ENCODE results near the gene FRMD4A.

FRMD4A gene

GRCh38 chr10:14371581-14371980 is 40.9 kb upstream of the FRMD4A start:
- no peak overlapping the region for H3K4me3 ChIP-seq (replicated peaks; ENCODE audit: low read depth, low read length)
- DNase-seq (ENCODE audit: extremely low read depth, low read depth): no peak
- no peak for TF ChIP-seq CTCF (IDR thresholded peaks at IDR 0.05; ENCODE audit: low read depth, low read length, missing control alignments)

DNA sequence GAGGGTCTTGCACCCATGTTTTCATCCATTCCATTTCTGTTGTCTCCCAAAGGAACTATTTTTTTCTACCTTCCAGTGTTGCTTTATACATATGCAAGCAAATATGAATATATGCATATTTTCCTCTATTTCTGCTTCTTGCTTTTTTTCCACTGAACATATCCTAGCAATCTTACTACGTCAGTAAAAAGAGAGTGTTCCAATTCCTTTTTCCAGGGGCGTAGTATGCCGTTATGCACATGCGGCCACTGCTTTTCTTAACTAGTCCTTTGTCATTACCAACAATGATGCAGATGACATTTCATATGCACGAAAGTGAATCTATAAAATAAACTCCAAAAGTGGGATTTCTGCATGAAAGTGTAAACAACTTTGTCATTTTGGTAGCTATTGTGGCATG is 40.2 kb upstream of the FRMD4A start:
- no peak for DNase-seq (ENCODE audit: extremely low read depth, low read depth)
- TF ChIP-seq CTCF (IDR thresholded peaks at IDR 0.05; ENCODE audit: low read depth, low read length, missing control alignments): no peak
- no peak overlapping the region for H3K4me3 ChIP-seq (replicated peaks; ENCODE audit: low read depth, low read length)

- no peak for DNase-seq (ENCODE audit: extremely low read depth, low read depth)
- no peak overlapping the region for H3K4me3 ChIP-seq (replicated peaks; ENCODE audit: low read depth, low read length)
- TF ChIP-seq CTCF (IDR thresholded peaks at IDR 0.05; ENCODE audit: low read depth, low read length, missing control alignments): no peak
These were observed 39.2 kb upstream of the FRMD4A start for GRCh38 chr10:14369906-14370305.

GRCh38 chr10:14366760-14367159 is 36.0 kb upstream of the FRMD4A start:
- H3K4me3 ChIP-seq (replicated peaks; ENCODE audit: low read depth, low read length): no peak overlapping the region
- no peak for TF ChIP-seq CTCF (IDR thresholded peaks at IDR 0.05; ENCODE audit: low read depth, low read length, missing control alignments)
- DNase-seq (ENCODE audit: extremely low read depth, low read depth): no peak

- TF ChIP-seq CTCF (IDR thresholded peaks at IDR 0.05; ENCODE audit: low read depth, low read length, missing control alignments): no peak
- DNase-seq (ENCODE audit: extremely low read depth, low read depth): no peak
These were observed 34.5 kb upstream of the FRMD4A start for GRCh38 chr10:14365266-14365665.

DNA sequence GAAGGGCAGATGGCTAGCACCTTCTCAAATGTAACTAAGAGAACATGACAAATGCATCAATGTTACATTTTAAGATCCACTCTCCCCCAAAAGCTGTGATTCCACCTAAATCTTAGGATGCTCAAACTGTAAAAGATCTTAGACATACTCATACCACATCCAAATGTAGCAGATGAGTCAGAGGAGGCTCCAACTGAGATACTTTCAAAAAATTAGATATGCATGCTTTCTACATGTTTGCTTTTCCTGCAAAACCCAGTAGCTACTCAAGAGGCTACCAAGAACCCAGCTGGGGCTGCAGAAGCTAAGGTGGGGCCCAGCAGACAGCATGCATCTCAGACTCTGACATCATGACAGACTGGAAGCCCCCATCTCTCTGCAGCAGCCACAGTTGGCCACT is 31.4 kb upstream of the FRMD4A start:
- TF ChIP-seq CTCF (IDR thresholded peaks at IDR 0.05; ENCODE audit: low read depth, low read length, missing control alignments): no peak
- no peak for DNase-seq (ENCODE audit: extremely low read depth, low read depth)
- H3K4me3 ChIP-seq (replicated peaks; ENCODE audit: low read depth, low read length): no peak overlapping the region

More at GRCh38 chr10:14365266-14365665, 34.5 kb upstream of the FRMD4A start:
- H3K4me3 ChIP-seq (replicated peaks; ENCODE audit: low read depth, low read length): no peak overlapping the region

DNA sequence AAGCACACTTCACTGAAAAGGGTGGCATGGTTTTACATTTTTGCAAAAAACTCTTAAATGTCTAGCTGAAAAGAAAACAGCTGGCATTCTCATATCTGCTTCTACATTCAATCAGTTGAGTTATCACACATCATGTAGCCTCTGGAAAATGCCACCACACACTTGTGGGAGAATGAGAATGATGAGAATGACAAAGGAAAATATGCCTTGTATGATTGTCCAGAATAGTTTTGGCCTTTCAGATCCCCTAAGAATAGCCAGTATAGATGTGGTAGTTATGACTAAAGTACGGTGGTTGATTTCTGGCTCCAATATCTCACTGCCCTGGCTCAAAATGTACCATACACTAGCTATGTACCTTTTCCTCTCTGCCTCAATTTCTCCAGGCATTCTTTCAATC is 30.2 kb upstream of the FRMD4A start:
- H3K4me3 ChIP-seq (replicated peaks; ENCODE audit: low read depth, low read length): no peak overlapping the region
- no peak for TF ChIP-seq CTCF (IDR thresholded peaks at IDR 0.05; ENCODE audit: low read depth, low read length, missing control alignments)
- no peak for DNase-seq (ENCODE audit: extremely low read depth, low read depth)
